Measurements from ENCODE around the gene CDC6.
A peak's percentile ranks its signal among the peaks of the same experiment; 100 is the strongest.

The CDC6 gene

GRCh38 chr17:40321961-40322357 is 34.3 kb downstream of the CDC6 start:
- Histone ChIP-seq H3K9me3 (ENCODE audit: control extremely low read depth in 1 of 5, control insufficient read depth in 4 of 5, insufficient read depth in 2 of 5, low read depth in 1 of 5, low read length in 4 of 5) (no peaks in the 10 kb centered on the region), H3K27ac (ENCODE audit: insufficient read depth in 1 of 2, low read depth in 1 of 2, low read length in 2 of 2, poor library complexity in 1 of 2, severe bottlenecking in 2 of 2) (peak overlapping the region; percentile 98 to 99), H3K27me3 (replicated peaks in 2 of 5; ENCODE audit: control insufficient read depth in 4 of 5, insufficient read depth in 5 of 5, low read length in 4 of 5) (no peaks in the 10 kb centered on the region), H3K4me3 (ENCODE audit: control insufficient read depth in 1 of 7, extremely low read depth in 1 of 7, insufficient read depth in 4 of 7, low read depth in 2 of 7, low read length in 6 of 7) (peak overlapping the region; percentile 4 to 84 (median 69)), H3K4me1 (ENCODE audit: control extremely low read depth in 1 of 4, control insufficient read depth in 4 of 4, insufficient read depth in 4 of 4, low read length in 3 of 4) (peaks cover 18 to 98% (median 94%) of the 10 kb centered on the region in 4 experiments), H3K36me3 (ENCODE audit: control insufficient read depth in 4 of 4, insufficient read depth in 4 of 4, low read length in 3 of 4) (peaks cover 0 to 3% (median 0%) of the 10 kb centered on the region in 4 experiments)
- ChIA-PET POLR2A (interaction anchor here (1.0 to 10.0 kb wide), 7 partner anchors 8 to 33 kb away, joined by 4 to 195 read pairs (median 16); no protein-coding TSS in a partner anchor), CTCF (interaction anchor here (0.7 to 50.4 kb wide), 5 partner anchors 7 to 32 kb away, joined by 3 to 1388 read pairs (median 24); partner anchors contain the start of gene GJD3)
- WGBS (ENCODE audit: insufficient coverage) = no CpG with 5 or more reads among the region's 4 CpGs
- no peak for DNase-seq

- peaks cover 24 to 98% (median 94%) of the 10 kb centered on the region in 4 experiments for H3K4me1 ChIP-seq (ENCODE audit: control extremely low read depth in 1 of 4, control insufficient read depth in 4 of 4, insufficient read depth in 4 of 4, low read length in 3 of 4)
- WGBS (ENCODE audit: insufficient coverage) = 0% methylated on average over 13 of the region's 19 CpGs
- H3K9me3 ChIP-seq (ENCODE audit: control extremely low read depth in 1 of 5, control insufficient read depth in 4 of 5, insufficient read depth in 2 of 5, low read depth in 1 of 5, low read length in 4 of 5) = no peaks in the 10 kb centered on the region
- POLR2A ChIA-PET = interaction anchor here (0.6 to 10.0 kb wide), 14 partner anchors 8 to 260 kb away, joined by 3 to 195 read pairs (median 6); partner anchors contain the start of genes CDC6 and RARA
- DNase-seq = peak; percentile 99 to 100 (median 100)
- peak overlapping the region; percentile 4 to 84 (median 69) for H3K4me3 ChIP-seq (ENCODE audit: control insufficient read depth in 1 of 7, extremely low read depth in 1 of 7, insufficient read depth in 4 of 7, low read depth in 2 of 7, low read length in 6 of 7)
- peaks cover 0 to 3% (median 1%) of the 10 kb centered on the region in 4 experiments for H3K36me3 ChIP-seq (ENCODE audit: control insufficient read depth in 4 of 4, insufficient read depth in 4 of 4, low read length in 3 of 4)
- H3K27ac ChIP-seq (ENCODE audit: insufficient read depth in 1 of 2, low read depth in 1 of 2, low read length in 2 of 2, poor library complexity in 1 of 2, severe bottlenecking in 2 of 2) = peak overlapping the region; percentile 98 to 99
- CTCF ChIA-PET = interaction anchor here (0.8 to 50.4 kb wide), 7 partner anchors 8 to 32 kb away, joined by 3 to 1388 read pairs (median 3); partner anchors contain the start of gene GJD3
- H3K27me3 ChIP-seq (replicated peaks in 2 of 5; ENCODE audit: control insufficient read depth in 4 of 5, insufficient read depth in 5 of 5, low read length in 4 of 5) = no peaks in the 10 kb centered on the region
Observed at GRCh38 chr17:40322358-40323315, 35.0 kb downstream of the CDC6 start.

- 0% methylated on average over 4 of the region's 10 CpGs for WGBS (ENCODE audit: insufficient coverage)
- DNase-seq = peak; percentile 66 to 97 (median 96)
- ChIA-PET POLR2A (interaction anchor here (0.6 to 10.0 kb wide), 11 partner anchors 9 to 259 kb away, joined by 3 to 195 read pairs (median 10); partner anchors contain the start of gene RARA), CTCF (interaction anchor here (0.8 to 50.4 kb wide), 9 partner anchors 8 to 89 kb away, joined by 3 to 1388 read pairs (median 4); partner anchors contain the start of gene GJD3)
- Histone ChIP-seq H3K27me3 (replicated peaks in 2 of 5; ENCODE audit: control insufficient read depth in 4 of 5, insufficient read depth in 5 of 5, low read length in 4 of 5) (no peaks in the 10 kb centered on the region), H3K4me1 (ENCODE audit: control extremely low read depth in 1 of 4, control insufficient read depth in 4 of 4, insufficient read depth in 4 of 4, low read length in 3 of 4) (peaks cover 32 to 99% (median 96%) of the 10 kb centered on the region in 4 experiments), H3K4me3 (ENCODE audit: control insufficient read depth in 1 of 7, extremely low read depth in 1 of 7, insufficient read depth in 4 of 7, low read depth in 2 of 7, low read length in 6 of 7) (peak overlapping the region in 6 of 7 experiments; percentile 40 to 84 (median 70)), H3K27ac (ENCODE audit: insufficient read depth in 1 of 2, low read depth in 1 of 2, low read length in 2 of 2, poor library complexity in 1 of 2, severe bottlenecking in 2 of 2) (peak overlapping the region; percentile 98 to 99), H3K9me3 (ENCODE audit: control extremely low read depth in 1 of 5, control insufficient read depth in 4 of 5, insufficient read depth in 2 of 5, low read depth in 1 of 5, low read length in 4 of 5) (no peaks in the 10 kb centered on the region), H3K36me3 (ENCODE audit: control insufficient read depth in 4 of 4, insufficient read depth in 4 of 4, low read length in 3 of 4) (peaks cover 0 to 3% (median 1%) of the 10 kb centered on the region in 4 experiments)
Observed at GRCh38 chr17:40323391-40324381, 36.0 kb downstream of the CDC6 start.

- Histone ChIP-seq H3K36me3 (ENCODE audit: control insufficient read depth in 4 of 4, insufficient read depth in 4 of 4, low read length in 3 of 4) (peaks cover 0 to 3% (median 1%) of the 10 kb centered on the region in 4 experiments), H3K27ac (ENCODE audit: insufficient read depth in 1 of 2, low read depth in 1 of 2, low read length in 2 of 2, poor library complexity in 1 of 2, severe bottlenecking in 2 of 2) (peak overlapping the region; percentile 17 to 63), H3K4me3 (ENCODE audit: control insufficient read depth in 1 of 7, extremely low read depth in 1 of 7, insufficient read depth in 4 of 7, low read depth in 2 of 7, low read length in 6 of 7) (peak overlapping the region in 2 of 7 experiments; percentile 35 to 43), H3K27me3 (replicated peaks in 2 of 5; ENCODE audit: control insufficient read depth in 4 of 5, insufficient read depth in 5 of 5, low read length in 4 of 5) (no peaks in the 10 kb centered on the region), H3K9me3 (ENCODE audit: control extremely low read depth in 1 of 5, control insufficient read depth in 4 of 5, insufficient read depth in 2 of 5, low read depth in 1 of 5, low read length in 4 of 5) (no peaks in the 10 kb centered on the region), H3K4me1 (ENCODE audit: control extremely low read depth in 1 of 4, control insufficient read depth in 4 of 4, insufficient read depth in 4 of 4, low read length in 3 of 4) (peaks cover 37 to 99% (median 95%) of the 10 kb centered on the region in 4 experiments)
- WGBS (ENCODE audit: insufficient coverage) = 48% methylated on average over 6 of the region's 13 CpGs
- CTCF ChIA-PET = interaction anchor here (1.4 to 50.4 kb wide), 3 partner anchors 20 to 52 kb away, joined by 3 to 1388 read pairs (median 87); partner anchors contain the start of gene GJD3
- DNase-seq = peak in 1 of 3 donors; percentile 46
- POLR2A ChIA-PET = interaction anchor here (1.2 to 10.0 kb wide), 3 partner anchors 17 to 24 kb away, joined by 3 to 195 read pairs (median 8); no protein-coding TSS in a partner anchor
Observed at GRCh38 chr17:40325156-40326013, 37.7 kb downstream of the CDC6 start.

GRCh38 chr17:40326014-40326831 is 38.5 kb downstream of the CDC6 start:
- 34% methylated on average over 13 of the region's 17 CpGs for WGBS (ENCODE audit: insufficient coverage)
- ChIA-PET POLR2A (interaction anchor here (0.7 to 10.0 kb wide), 5 partner anchors 7 to 228 kb away, joined by 3 to 195 read pairs (median 3); no protein-coding TSS in a partner anchor), CTCF (interaction anchor here (1.2 to 50.4 kb wide), 5 partner anchors 12 to 52 kb away, joined by 3 to 1388 read pairs (median 5); partner anchors contain the start of gene GJD3)
- H3K9me3 ChIP-seq (ENCODE audit: control extremely low read depth in 1 of 5, control insufficient read depth in 4 of 5, insufficient read depth in 2 of 5, low read depth in 1 of 5, low read length in 4 of 5) = no peaks in the 10 kb centered on the region
- no peaks in the 10 kb centered on the region for H3K27me3 ChIP-seq (replicated peaks in 2 of 5; ENCODE audit: control insufficient read depth in 4 of 5, insufficient read depth in 5 of 5, low read length in 4 of 5)
- H3K36me3 ChIP-seq (ENCODE audit: control insufficient read depth in 4 of 4, insufficient read depth in 4 of 4, low read length in 3 of 4) = peaks cover 0 to 9% (median 5%) of the 10 kb centered on the region in 4 experiments
- H3K4me3 ChIP-seq (ENCODE audit: control insufficient read depth in 1 of 7, extremely low read depth in 1 of 7, insufficient read depth in 4 of 7, low read depth in 2 of 7, low read length in 6 of 7) = peak overlapping the region in 3 of 7 experiments; percentile 36 to 47 (median 43)
- DNase-seq = peak in 2 of 3 donors; percentile 73 to 76
- peaks cover 37 to 99% (median 95%) of the 10 kb centered on the region in 4 experiments for H3K4me1 ChIP-seq (ENCODE audit: control extremely low read depth in 1 of 4, control insufficient read depth in 4 of 4, insufficient read depth in 4 of 4, low read length in 3 of 4)
- peak overlapping the region; percentile 17 to 63 for H3K27ac ChIP-seq (ENCODE audit: insufficient read depth in 1 of 2, low read depth in 1 of 2, low read length in 2 of 2, poor library complexity in 1 of 2, severe bottlenecking in 2 of 2)
